Nephron progenitor cell (in vitro differentiated cells): ENCODE results near the gene NR1D2.

ENCODE experiments used
- DNase-seq: peaks from one replicate; pipeline ENCODE4 v3.0.0; 2021
- H3K27ac Mint-ChIP-seq: 2 replicates; pipeline ENCODE4 v1.8.0; 2021; ENCODE audit warnings: mild to moderate bottlenecking, moderate library complexity, mixed read lengths
- H3K27me3 Mint-ChIP-seq: 2 replicates; pipeline ENCODE4 v1.8.0; 2021; ENCODE audit warnings: mild to moderate bottlenecking, low read depth, mixed read lengths; ENCODE audit not compliant: poor library complexity
- H3K36me3 Mint-ChIP-seq: 2 replicates; pipeline ENCODE4 v1.8.0; 2021; ENCODE audit warnings: low read depth, mixed read lengths
- H3K4me1 Mint-ChIP-seq: 2 replicates; pipeline ENCODE4 v1.8.0; 2021; ENCODE audit warnings: mixed read lengths
- H3K4me3 Mint-ChIP-seq: 2 replicates; pipeline ENCODE4 v1.8.0; 2021; ENCODE audit warnings: mild to moderate bottlenecking, moderate library complexity, mixed read lengths
- H3K9me3 Mint-ChIP-seq: 2 replicates; pipeline ENCODE4 v1.8.0; 2021; ENCODE audit warnings: mild to moderate bottlenecking, moderate library complexity, mixed read lengths
- TF ChIP-seq, protein P1 (sequence below): fragments of 200-600 bp; sonication (generic); IDR thresholded peaks from 2 replicates; pipeline ENCODE4 v1.5.0; 2021; ENCODE audit warnings: antibody characterized with exemption

The NR1D2 gene

DNA sequence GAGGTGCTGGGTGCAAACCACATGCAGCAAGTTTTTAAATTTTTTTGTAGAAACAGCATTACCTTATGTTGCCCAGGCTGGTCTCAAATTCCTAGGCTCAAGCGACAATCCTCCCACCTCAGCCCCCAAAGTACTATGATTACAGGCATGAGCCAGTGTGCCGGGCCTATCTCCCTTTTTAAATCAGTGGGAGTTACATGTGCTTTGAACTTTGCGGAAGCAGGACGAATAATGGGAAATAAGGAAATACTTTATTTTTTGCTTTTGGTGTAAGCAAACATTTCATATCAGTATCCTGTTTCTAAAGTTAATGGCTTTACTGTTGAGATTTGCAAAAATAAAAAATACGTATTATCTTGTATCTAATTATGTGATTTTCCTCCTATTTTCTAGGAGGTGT lies 9.1 kb downstream of the NR1D2 start:
- Mint-ChIP-seq H3K9me3 (no peaks in the 10 kb centered on the region), H3K4me3 (no peak overlapping the region), H3K36me3 (peaks cover 47% of the 10 kb centered on the region), H3K27ac (no peak overlapping the region), H3K4me1 (peaks cover 34% of the 10 kb centered on the region), H3K27me3 (no peaks in the 10 kb centered on the region)
- no peak for DNase-seq
- TF ChIP-seq, protein P1, sequence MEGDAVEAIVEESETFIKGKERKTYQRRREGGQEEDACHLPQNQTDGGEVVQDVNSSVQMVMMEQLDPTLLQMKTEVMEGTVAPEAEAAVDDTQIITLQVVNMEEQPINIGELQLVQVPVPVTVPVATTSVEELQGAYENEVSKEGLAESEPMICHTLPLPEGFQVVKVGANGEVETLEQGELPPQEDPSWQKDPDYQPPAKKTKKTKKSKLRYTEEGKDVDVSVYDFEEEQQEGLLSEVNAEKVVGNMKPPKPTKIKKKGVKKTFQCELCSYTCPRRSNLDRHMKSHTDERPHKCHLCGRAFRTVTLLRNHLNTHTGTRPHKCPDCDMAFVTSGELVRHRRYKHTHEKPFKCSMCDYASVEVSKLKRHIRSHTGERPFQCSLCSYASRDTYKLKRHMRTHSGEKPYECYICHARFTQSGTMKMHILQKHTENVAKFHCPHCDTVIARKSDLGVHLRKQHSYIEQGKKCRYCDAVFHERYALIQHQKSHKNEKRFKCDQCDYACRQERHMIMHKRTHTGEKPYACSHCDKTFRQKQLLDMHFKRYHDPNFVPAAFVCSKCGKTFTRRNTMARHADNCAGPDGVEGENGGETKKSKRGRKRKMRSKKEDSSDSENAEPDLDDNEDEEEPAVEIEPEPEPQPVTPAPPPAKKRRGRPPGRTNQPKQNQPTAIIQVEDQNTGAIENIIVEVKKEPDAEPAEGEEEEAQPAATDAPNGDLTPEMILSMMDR: no peak

DNA sequence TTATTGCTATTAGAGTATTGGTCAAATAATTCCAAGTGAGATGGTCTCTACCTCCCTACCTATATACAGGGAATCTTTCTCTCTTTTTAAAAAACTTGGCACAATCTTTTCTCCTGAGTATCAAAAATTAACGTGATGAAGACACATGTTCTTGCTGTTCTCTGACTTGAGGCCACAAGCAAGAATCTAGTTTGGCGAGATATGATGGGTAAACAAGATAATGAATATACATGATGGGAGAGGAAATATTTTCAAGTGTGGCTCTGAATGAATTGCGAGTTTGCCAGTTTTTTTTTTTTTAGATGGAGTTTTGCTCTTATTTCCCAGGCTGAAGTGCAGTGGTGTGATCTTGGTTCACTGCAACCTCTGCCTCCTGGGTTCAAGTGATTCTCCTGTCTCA lies 11.6 kb downstream of the NR1D2 start:
- TF ChIP-seq, protein P1: no peak
- no peak overlapping the region for H3K27ac Mint-ChIP-seq

DNA sequence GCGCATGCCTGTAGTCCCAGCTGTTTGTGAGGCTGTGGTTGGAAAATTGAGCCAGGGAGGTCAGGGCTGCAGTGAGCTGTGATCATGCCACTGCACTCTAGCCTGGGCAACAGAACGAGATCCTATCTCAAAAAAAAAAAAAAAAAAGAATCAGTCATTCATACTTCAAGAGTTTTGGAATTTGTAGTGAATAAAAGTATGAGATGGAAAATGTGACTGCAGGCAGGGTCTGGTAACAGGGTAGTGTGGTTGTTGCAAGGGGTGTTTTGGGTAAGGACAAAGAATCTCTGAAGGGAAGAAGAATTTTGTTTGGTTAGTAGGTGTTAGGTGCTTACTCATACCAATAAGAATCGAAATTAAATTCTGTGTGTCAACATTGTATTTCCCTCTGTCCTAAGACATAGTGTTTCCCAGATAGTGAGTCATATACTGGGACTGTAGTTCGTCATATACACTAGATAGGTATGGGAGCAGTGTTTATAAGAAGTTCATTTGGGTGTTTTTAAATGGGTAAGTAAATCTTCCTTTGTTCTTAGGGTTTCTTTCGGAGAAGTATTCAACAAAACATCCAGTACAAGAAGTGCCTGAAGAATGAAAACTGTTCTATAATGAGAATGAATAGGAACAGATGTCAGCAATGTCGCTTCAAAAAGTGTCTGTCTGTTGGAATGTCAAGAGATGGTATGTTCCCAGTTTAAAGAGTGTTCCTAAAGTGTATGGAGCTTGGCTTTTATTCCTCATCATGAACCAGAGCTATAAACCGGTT lies 14.2 kb downstream of the NR1D2 start:
- Mint-ChIP-seq H3K9me3 (no peaks in the 10 kb centered on the region), H3K4me1 (peaks cover 5% of the 10 kb centered on the region), H3K4me3 (no peak overlapping the region), H3K27me3 (no peaks in the 10 kb centered on the region), H3K27ac (no peak overlapping the region), H3K36me3 (peaks cover 81% of the 10 kb centered on the region)
- TF ChIP-seq, protein P1: no peak
- no peak for DNase-seq

More for the DNA sequence above, 11.6 kb downstream of the NR1D2 start:
- Mint-ChIP-seq H3K9me3 (no peaks in the 10 kb centered on the region), H3K27me3 (no peaks in the 10 kb centered on the region), H3K36me3 (peaks cover 63% of the 10 kb centered on the region), H3K4me3 (no peak overlapping the region), H3K4me1 (peaks cover 22% of the 10 kb centered on the region)
- no peak for DNase-seq

DNA sequence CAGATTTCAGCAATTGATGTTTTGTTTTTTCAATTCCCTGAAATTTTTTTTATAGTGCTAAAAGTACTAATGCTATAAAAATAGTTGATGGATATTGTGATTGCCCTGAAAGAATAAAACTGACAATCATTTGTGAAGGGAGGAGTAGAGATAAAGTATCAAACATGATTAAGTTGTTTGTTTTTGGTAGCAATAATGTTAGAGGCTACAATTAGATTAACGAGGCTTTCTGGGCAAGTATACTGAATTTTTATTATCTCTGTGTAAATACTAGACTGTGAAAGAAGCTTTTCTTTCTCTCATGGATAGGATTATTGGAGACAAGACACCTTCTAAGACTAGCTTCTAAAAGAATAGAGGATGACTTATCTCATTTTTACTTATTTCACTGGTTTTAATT lies 15.6 kb downstream of the NR1D2 start:
- H3K4me3 Mint-ChIP-seq: no peak overlapping the region
- TF ChIP-seq, protein P1: no peak
- no peaks in the 10 kb centered on the region for H3K27me3 Mint-ChIP-seq
- H3K9me3 Mint-ChIP-seq: no peaks in the 10 kb centered on the region
- DNase-seq: no peak
- H3K36me3 Mint-ChIP-seq: peaks cover 79% of the 10 kb centered on the region
- H3K4me1 Mint-ChIP-seq: no peaks in the 10 kb centered on the region
- no peak overlapping the region for H3K27ac Mint-ChIP-seq

DNA sequence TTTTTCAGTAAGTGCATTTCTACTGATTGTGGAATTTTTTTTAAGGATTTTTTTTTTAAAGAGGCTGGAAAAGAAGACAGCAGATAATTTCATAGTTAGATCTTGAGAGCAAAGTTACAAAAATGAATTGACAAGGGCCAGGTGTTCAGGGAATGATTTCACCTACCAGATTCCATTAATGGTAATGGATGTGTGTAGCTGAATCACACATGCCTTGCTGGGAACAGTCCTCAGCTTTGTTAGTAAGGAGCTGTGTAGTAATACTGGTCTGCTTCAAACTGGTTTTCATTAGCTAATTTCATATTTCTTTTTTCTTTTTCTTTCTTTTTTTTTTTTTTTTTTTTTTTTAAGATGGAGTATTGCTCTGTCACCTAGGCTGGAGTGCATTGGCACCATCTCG lies 16.0 kb downstream of the NR1D2 start:
- Mint-ChIP-seq H3K36me3 (peaks cover 79% of the 10 kb centered on the region), H3K27ac (no peak overlapping the region), H3K9me3 (no peaks in the 10 kb centered on the region), H3K27me3 (no peaks in the 10 kb centered on the region), H3K4me3 (no peak overlapping the region), H3K4me1 (no peaks in the 10 kb centered on the region)
- TF ChIP-seq, protein P1: no peak
- no peak for DNase-seq

DNA sequence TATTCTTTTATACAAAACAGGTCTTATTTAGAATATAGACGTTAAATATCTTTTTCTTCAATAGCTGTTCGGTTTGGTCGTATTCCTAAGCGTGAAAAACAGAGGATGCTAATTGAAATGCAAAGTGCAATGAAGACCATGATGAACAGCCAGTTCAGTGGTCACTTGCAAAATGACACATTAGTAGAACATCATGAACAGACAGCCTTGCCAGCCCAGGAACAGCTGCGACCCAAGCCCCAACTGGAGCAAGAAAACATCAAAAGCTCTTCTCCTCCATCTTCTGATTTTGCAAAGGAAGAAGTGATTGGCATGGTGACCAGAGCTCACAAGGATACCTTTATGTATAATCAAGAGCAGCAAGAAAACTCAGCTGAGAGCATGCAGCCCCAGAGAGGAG lies 16.8 kb downstream of the NR1D2 start:
- Mint-ChIP-seq H3K27me3 (no peaks in the 10 kb centered on the region), H3K4me1 (no peaks in the 10 kb centered on the region), H3K4me3 (no peak overlapping the region), H3K27ac (no peak overlapping the region), H3K36me3 (peaks cover 78% of the 10 kb centered on the region), H3K9me3 (no peaks in the 10 kb centered on the region)
- no peak for DNase-seq
- TF ChIP-seq, protein P1: no peak
